Right lung (tissue), 5 donors: ENCODE results near the gene WNK2. TPM values are rescaled to one million over a fixed set of nuclear protein-coding genes. Genes with fewer than 3 reads are reported as not detected.
"Not testable (repeated sequence)": the region's sequence is repeated elsewhere in the genome, so short reads cannot be mapped to it uniquely, and the experiment has no call there.

ENCODE experiments used
- DNase-seq, 2 donors: peaks; one replicate each; pipeline ENCODE4 v3.0.0-alpha.2; 2013
- polyA plus RNA-seq, 5 donors: library from polyadenylated mRNA; unstranded; fragments of 120-200 nt; gene quantifications; one replicate each; pipeline versions ENCODE4 v1.2.1 to v1.2.3, GENCODE V29; 2013; ENCODE audit warnings: inconsistent platforms in 1 of 5, low replicate concordance in 1 of 5; ENCODE audit not compliant: insufficient read length in 5 of 5, insufficient read depth in 1 of 5

The WNK2 gene
- polyA plus RNA-seq, 5 donors, result 4.2 to 8.0 (median 6.8) TPM

DNA sequence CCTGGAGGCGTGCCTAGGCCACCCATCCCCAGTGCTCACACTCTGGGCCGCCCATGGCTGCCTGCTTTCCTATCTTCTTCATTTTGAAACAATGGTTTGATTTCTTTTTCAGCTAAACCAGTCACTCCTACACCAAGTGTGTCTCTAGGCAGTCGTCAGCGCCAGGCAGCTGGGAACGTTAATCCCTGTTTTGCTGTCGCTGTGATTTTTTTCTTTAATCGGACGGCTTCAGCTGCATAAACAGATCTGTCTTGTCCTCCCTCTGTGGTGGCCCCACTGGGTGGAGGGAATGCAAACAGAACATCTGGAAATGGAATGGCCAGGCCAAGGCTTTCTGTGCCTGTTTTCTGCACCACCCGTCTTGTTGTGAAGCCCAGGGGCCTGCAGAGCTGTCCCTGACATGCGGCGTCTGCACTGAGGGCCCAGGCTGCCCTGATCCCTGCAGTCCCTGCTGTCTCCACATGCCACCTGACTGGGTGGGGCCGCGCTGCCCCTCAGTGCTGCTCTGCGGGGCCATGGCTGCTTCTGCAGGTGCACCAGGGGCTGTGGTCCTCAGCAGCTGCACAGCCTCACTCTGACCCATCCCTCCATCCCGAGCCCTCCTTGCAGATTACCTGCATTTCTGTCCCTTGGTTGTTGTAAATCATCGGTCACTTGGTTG, 51.5 kb downstream of the WNK2 start:
- DNase-seq, result peak in 1 of 2 donors; percentile 35

DNA sequence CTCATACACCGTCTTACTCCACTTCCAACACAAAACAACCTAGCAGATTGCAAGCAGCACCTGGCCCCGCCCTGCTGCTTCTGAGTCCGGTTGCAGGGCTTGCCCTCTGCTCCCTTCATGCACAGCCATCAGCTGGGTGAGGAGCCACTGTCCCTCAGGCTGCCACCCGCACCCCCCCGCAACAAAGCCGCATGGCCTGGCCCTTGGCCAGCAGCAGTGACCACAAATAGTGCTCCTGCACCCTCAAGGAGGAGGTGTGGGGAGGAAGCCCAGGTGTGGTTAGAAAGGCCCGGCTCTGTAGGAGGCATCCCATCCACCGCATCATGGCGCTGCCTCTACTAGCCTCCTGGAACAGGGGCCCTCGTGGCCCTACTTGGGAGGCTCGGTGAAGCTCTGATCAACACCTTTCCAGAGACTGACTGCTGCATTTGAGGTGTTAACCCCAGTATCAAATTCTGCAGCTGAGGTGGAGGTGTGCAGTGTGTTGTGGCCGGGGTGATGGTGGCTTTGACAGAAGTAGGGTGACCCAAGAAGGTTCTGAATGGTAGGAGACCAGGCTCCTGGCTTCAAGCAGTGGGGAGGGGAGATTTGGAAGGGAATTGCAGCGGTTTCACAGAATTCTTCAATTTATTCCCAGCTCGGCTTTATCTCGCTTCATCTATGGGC, 52.7 kb downstream of the WNK2 start:
- no peak for DNase-seq

- DNase-seq, result no peak
Measured at GRCh38 chr9:93237540-93237939, 53.6 kb downstream of the WNK2 start.

- DNase-seq, result no peak
Measured at GRCh38 chr9:93238953-93239925, 55.3 kb downstream of the WNK2 start.

DNA sequence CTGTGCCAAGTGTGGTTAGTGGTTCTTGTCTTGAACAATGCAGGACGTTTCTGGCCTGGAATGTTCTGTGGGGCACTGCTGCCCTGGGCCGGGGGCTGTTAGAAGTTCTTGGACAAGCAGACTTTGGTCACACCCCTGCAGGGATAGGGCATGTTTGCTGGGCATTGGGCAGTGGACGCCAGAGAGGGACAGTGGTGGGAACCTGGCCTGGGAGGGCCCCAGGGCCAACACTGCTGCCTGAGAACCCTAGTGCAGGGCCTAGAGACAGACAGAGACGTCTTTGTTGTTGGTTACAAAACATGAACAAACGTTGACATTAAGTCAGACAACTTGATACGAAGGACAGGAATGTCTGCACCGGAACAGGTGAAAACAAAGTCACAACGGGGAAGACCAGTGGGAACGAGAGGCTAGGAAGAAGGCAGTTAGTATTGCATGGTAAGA, 57.0 kb downstream of the WNK2 start:
- DNase-seq, result no peak

GRCh38 chr9:93243112-93243511, 59.2 kb downstream of the WNK2 start:
- no peak for DNase-seq

- DNase-seq, result no peak
Measured at GRCh38 chr9:93244101-93244500, 60.2 kb downstream of the WNK2 start.

GRCh38 chr9:93244510-93245436, 60.8 kb downstream of the WNK2 start:
- no peak for DNase-seq

DNA sequence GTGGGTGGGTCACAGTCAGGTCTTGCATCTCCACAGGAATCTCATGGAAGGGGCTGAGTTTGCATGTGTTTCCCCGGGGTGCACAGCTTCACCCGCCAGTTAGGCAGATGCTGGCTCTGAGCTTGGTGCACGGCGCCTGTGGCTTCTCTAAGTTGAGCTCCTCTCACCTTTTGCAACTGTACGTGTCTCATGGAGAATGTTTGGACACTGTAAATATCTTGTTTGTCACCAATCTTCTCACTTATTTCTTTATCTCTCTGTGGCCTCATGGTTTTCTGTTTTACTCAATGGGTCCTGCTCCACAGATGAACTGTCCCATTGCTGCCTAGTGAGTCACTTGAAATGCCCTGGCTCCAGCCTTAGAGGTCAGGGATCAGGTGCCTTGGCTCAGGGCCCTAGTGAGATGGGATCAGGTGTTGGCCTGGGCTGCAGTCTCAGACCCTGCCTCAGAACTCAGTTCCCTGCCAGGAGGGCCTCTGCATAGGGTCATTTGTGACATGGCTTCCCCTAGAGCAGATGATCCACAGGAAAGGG, 61.6 kb downstream of the WNK2 start:
- DNase-seq, result no peak

DNA sequence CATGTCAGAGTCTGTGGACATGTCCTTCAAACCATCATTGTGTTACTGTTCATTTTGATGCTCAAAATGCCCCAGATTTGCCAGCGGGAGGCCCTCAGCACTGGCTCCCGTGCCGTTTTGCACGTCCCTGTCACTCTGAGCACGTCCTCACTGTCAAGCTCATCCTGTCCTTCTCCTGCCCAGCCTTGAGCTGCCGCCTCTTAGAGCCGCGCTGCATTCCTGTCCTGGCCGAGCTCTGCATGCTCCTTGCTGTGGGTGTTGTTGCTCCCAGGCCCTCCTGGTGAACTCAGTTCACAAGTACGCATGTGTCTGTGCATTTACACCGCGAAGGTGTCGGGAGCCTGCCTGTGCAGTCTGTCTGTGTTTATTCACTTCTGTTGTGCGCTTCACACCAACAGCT, 62.2 kb downstream of the WNK2 start:
- DNase-seq, result no peak

GRCh38 chr9:93246526-93246925, 62.6 kb downstream of the WNK2 start:
- DNase-seq, result no peak

GRCh38 chr9:93247099-93247865, 63.3 kb downstream of the WNK2 start:
- no peak for DNase-seq

DNA sequence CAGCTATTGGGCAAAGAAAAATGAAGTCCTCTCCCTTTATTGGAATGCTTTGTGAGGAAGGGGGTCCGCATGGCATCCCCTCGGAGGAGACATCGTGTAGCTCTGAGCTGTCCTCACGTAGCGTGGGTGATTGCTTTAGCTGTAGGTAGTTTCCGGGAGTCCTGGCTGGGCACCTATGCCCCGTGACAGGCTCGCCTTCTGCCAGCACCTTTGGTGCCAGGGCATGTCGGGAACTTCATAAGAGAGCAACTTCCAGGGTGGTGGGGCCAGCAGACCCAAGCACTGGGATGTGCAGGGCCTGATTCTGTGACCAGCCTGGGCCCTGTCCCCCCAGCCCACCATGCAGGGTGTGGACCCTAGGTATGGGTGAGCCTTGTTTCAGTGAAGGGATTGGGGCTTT, 64.0 kb downstream of the WNK2 start:
- no peak for DNase-seq

- DNase-seq, result no peak
Measured at GRCh38 chr9:93248386-93249040, 64.6 kb downstream of the WNK2 start.

DNA sequence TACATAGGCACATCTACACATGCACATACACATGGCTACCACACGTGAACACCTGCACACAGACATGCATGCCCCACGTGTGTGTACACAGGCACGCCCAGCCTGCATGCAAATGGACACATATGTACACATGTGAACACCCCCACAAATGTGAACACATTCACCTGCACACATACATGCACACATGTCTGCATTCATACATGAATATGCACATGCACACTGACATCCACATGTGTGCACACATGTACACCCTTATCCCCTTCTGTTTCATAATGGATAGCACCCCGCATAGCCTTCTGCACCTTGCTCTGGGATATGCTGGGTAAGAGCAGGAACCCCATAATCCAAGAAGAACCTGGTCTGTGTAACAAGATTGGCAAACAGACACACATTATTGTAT, 66.2 kb downstream of the WNK2 start:
- DNase-seq, result no peak

DNA sequence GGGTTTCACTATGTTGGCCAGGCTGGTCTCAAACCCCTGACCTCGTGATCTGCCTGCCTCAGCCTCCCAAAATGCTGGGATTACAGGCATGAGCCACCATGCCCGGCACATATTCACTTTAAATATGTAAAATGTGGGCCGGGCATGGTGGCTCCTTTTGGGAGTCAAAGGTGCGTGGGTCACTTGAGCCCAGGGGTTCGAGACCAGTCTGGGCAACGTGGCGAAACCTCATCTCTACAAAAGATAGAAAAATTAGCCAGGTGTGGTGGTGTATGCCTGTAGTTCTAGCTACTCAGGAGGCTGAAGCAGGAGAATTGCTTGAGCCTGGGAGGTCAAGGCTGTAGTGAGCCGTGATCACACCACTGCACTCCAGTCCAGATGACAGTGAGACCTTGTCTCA, 67.4 kb downstream of the WNK2 start:
- DNase-seq, result not testable (repeated sequence)

DNA sequence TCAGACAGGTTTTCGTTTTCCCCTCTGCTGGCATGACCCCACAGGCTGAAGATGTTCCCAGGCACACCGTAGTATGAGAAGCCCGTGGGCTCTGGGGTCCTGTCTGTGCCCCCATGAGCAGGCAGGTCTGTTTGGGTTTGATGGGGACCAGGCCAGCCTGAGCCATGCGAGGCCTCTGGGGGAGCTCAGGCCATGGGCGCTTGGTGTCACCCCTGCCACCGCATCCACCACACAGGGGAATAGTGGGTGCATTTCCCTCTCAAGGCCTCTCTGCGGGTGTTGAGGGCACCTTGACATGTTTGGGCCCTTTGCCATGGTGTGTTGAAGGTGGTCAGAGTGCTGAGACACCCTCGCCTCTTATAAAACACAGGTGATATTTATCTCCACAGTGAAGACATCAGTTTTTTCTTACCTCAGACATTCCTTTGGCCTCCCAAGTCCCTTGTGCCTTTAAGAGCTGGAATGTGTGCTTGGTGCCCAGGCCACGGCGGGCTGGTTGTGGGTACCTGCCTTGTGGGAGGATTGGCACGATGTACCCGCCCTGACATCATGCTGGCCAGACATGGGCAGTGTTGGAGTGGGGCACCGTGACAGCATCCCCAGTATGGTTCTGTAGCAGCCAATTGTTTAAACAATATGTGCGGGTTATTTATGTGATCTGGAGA, 68.3 kb downstream of the WNK2 start:
- no peak for DNase-seq

DNA sequence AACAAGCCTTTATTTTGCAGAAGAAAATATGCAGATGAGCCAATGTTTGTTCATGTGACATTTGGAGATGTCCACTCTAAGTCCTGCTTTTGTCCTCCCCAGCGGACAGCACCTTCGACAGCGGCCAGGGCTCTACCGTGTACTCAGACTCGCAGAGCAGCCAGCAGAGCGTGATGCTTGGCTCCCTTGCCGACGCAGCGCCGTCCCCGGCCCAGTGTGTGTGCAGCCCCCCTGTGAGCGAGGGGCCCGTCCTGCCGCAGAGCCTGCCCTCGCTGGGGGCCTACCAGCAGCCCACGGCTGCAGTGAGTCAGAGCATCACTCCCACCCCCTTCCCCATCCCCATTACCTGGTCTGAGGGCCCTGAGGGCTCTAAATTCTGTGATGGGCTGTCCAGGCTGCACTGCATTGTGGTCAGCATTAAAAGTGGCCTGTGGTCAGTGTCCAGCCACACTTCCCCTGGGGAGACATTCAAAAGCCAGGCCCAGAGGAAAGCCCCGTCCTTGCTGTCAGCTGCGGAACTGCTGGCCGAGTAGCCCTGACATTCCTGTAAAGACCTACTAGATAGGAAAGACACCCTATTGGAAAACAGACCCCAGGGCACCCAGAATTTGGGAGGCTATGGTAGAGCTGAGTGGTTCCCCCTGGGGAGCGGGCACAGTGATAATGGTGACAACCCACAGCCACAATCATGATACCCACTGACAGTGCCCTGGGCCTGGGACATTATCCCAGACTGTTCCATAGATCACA, 69.0 kb downstream of the WNK2 start:
- no peak for DNase-seq
